ENCODE data around the gene MACO1.
A peak's percentile ranks its signal among the peaks of the same experiment; 100 is the strongest.
"Not testable (repeated sequence)": the region's sequence is repeated elsewhere in the genome, so short reads cannot be mapped to it uniquely, and the experiment has no call there.

Gene MACO1

GRCh38 chr1:25492323-25492722, 61.6 kb downstream of the MACO1 start:
- no peak for DNase-seq

DNA sequence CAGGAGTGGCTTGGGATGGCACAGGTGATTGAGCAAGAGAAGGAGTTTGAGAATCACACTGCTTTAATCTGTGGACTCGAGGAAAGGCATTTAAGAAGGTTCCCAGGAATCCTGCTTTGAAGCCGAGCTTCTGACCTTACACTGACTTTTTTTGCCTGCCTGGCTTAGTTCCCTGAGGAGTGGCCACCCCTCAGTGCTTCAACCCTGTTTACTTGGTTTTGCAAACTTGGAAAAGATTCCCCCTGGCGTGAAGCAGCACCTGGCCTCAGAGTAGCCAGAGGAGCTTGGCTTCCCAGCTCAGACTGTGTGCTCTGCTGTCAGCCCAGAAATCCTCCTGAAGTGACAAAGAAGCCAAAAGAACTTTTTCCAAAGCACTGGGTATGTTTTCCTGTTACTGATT, 64.3 kb downstream of the MACO1 start:
- DNase-seq, result no peak

GRCh38 chr1:25500694-25501093, 70.0 kb downstream of the MACO1 start:
- no peak for DNase-seq

DNA sequence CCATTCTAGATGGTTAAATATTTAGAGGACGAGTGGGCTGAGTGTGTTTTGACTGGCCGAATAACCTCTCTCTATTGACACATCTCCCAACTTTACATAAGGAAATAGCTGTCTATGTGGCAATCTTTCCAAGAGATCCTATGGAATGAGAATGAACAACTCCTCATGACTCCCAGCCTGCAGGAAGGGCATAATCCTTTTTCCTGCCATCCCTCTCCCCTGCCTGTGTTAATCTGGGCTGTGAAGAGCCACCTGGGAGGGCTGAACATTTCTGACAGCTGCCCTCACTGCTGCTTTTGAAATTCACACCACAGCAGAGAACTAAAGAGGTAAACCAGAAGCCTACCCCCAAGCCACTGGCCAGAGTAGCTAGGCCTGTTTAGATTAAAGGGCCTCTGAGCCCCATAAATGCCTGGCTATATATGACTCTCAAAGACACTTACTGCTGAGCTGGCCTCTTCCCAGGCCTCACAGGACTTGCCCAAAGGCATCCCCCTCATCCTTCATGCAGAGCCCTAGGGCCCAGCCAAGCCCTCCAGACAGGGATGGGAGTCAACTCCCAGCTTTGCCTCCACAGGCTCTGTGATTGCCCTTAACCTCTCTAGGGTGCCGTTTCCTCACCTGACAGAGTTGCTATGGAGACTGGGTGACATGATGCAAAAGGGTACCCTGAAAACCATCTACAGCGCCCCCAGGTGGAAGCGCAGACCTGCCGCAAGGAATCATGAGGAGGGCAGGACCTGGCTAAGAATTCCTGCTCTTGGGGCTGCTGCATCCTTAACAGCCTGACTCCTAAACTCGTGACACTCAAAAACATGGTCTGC, 70.8 kb downstream of the MACO1 start:
- DNase-seq, result no peak

DNA sequence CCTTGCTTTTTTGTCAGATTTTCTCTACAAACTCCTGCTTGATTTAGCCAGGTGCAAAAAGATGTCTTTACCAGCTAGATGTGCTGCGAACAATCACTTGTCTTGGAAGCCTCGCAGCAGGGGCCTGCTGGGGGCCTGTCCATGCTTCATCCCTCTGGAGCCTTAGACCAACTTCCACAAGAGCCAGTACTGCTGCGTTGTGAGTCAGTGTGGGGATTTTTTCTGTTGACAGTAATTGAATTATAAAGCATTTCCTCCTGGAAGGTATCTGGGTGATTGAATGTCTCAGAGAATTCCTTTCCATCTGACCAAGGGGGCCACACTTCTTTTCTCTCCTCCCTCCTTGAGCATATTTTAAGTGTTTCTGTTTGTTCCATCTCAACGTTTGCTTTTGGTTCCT, 72.3 kb downstream of the MACO1 start:
- DNase-seq, result no peak

DNA sequence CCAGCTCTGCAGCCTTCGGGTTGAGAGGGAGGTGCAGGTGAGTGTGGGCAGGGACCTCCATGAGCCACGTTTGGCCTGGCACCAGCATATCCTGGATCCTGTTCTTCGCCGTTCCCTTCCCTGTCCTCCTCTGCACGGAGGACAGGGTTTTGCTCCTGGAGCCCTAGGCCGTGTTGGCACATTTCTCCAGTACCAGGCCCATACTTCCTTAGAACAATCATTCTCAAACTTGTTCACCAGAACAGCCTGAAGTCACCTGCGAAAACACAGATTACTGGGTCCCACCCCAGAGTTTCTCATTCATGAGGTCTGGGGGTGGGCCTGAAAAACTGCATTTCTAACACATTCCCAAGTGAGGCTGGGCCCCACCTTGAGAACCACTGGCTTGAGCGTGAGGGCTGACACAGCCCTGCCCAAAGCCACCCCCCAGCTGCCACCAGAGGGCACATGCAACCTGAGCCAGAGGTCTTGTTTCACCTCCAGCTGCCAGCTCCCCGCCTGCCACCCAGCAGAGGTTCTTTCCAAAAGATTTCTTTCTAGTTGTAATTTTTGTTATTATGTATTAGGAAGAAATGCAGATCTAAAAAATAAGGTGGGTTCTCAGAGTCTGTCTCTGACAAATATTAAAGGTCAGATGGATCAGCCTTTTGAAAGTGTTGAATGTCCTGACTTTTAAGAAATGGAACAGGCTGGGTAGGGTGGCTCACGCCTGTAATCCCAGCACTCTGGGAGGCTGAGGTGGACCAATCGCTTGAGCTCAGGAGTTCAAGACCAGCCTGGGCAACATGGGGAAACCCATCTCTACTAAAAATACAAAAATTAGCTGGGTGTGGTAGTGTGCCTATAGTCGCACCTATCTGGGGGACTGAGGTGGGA, 73.1 kb downstream of the MACO1 start:
- DNase-seq, result peak; percentile 54

DNA sequence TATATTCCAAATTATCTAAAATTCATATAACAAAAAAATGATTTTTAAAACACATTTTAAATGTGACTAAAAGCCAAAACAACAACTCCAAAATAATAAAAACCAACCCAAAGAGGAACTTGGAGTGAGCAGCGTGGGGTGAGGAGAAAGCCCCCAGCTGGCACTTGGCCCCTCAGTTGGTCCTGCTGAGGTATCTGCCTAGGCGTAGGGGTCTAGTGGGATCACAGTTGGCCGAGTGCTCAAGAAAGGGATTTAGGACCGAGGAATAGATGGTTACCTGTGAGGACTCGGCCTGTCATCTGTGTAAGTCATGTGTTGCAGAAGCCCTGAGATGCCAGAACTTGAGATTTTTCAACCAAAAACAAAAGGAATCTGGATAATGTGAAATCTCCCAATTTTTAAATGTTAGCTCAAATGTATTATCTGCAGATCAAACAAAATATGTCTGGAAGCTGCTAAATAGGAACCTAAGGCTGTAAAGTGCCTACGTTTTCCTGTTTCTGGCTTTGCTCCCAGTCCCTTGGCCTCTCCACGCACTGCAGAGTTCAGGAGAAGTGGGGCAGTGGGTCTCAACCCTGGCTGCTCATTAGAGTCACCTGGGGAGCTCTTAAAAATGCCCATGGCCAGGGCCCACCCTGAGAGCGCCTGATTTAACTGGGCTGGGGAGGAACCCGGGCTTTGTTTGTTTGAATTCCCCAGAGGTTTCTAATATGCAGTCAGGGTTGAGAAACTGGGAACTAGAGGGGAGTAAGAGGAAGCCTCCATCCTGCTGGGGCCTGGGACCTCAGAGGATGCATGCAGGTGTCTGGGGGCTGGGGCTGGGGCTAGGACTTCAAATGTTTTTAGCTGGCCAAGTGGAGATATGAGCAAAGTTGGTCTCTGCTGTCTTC, 74.3 kb downstream of the MACO1 start:
- no peak for DNase-seq

DNA sequence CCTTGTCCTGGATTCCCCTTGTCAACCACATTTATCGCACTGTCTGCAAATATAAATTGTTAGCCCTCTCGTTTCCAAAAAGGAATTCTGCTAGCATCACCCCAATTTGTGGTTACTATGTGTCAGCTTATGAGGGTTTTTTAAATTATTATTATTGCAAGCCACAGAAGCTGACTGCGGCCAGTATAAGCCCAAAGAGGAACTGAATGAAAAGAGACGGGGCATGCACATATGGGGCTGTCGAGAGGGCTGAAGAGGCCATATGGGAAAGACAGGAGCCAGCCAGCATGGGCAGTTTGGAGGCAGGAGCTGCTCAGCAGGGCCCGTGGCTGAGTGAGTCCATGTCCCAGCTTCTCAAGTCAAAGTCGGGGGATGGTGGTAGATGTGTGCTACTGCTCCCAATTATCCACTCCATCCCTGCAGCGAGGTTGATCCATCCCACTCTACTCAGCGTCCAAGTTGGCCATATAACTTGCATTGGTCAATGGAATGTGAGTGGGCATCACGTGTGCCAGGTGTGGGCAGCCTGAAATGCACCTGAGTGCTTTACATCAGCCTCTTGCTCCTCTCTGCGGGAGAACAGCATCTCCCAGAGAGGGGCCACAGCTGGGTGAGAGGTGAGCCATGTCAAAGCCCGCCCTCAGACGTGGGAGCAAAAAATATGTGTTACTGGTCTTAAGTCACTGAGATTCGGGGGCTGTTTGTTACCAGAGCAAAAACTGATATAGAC, 75.1 kb downstream of the MACO1 start:
- DNase-seq, result no peak

GRCh38 chr1:25506566-25507463, 76.1 kb downstream of the MACO1 start:
- not testable (repeated sequence) for DNase-seq

GRCh38 chr1:25513666-25514065, 83.0 kb downstream of the MACO1 start:
- no peak for DNase-seq

DNA sequence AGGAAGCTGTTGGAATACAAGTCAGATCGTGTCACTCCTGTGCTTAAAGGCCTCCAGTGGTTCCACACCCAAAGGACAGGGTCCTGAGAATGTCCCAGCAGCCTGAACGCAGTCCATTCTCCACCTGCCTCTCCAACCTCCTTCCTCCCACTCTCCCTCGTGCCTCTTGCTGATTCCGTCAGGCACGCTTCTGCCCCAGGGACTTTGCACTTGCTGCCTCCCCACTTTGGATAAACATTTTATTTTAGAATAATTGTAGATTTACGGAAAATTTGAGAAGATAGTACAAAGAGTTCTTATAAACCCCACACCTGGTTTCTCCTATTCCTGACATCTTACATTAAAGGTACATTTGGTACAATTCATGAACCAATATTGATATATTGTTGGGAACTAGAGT, 84.3 kb downstream of the MACO1 start:
- DNase-seq, result no peak

DNA sequence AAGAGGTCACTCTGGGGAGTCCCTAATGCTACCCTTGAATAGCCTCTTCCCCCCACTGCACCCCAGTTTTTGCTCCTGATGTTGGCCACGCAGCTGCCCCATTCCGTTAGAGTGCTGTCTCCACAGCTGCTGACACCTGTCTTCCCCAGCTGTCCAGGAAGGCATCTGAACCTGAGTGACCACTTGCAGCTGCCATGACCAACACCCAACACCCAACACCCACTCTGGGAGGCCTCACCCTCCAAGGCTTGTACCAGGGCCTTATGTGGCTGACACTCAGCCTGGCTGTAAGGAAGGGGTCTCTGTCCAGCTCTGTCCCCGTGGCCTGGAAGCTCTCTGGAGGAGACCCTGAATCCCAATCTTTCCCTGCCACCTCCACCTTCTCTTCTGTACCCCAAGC, 86.0 kb downstream of the MACO1 start:
- no peak for DNase-seq

DNA sequence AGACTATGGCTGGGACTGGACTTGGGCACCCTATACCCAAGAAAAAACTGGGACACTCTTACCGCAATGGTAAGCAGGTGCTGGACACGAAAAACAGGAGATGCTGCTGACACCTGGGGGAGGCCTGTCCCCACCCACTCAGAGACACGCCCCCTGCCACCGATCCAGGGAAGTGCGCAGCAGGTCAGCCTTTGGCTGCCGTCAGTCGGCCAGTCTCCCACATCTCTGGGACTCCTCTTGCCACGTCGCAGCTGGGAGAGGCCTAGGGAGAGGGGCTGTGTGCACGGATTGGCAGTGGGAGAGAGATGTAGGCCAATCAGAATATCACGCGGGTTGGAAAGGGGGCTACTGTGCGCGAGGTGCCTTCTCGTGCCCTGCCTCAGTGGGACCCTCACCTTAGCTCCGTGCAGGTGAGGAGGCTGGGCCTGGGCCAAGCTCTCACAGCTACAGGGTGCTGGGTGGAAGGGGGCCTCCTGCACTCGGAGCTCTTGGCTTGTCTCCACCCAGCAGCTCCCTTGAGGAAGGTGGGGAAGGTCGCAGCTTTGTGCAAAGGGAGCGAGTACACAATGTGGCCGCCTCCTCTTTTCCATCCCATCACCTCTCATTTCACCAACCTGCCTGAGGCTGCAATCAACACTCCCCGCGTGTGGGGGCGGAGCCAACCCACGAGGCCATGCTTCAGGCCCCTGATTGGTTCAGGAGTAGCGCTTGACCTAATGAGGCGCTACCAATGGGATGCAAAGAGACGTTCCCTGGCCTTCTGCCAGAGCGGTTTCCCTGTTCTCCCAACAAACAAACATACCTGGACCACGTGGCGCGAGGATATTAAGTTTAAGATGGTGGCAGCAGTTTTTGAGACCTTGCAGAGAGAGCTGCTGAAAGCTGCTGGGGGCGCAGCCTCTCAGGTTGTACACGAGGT, 87.0 kb downstream of the MACO1 start:
- no peak for DNase-seq

GRCh38 chr1:25519624-25520023, 88.9 kb downstream of the MACO1 start:
- DNase-seq, result no peak

DNA sequence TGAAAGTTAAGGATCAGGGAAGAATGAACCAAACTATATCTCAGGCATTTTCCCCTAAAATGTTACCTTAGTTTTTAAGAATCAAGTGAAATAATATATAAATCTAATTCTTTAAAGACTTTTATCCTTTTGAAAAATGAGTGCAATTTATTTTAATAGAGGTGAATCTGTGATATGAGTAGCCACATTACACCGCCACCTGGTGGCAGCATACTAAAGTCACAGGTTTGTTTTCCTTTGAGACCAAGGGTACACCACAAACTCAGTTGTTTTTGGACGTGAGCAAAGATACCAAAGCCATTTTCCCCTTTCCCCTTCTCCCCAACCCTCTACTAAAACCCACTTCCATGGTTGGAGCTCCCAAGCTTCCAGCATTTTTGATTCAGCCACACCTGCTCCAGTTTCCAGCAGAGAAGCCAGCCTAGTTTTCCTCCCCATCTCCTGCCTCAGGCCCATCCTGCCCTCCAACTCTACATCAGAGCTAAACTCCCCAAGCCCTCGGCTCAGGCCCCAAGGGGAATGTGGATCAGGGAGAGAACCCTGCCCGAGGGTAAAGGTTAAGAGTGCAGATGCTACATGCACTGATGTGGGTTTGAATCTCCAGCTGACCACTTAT, 89.9 kb downstream of the MACO1 start:
- DNase-seq, result peak; percentile 78

- DNase-seq, result no peak
Observed at GRCh38 chr1:25522031-25522655, 91.4 kb downstream of the MACO1 start.

DNA sequence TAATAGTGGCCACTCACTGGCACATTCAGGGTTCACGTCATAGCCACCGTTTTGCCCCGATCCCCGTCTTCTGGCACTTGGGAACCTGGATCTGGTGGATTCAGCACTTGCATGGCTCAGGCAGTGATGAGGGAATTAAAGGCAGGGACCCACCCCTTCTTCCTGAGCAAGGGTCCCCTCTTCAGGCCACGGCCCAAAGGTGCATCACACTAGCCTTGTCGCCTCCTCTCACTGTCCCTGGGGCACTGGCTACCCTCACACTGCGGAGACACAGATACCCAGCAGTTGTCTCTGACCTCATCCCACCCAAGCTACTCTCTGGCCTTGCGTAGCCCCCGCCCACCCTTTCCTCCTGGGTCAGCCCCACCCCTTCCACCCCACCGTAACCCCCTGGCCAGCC, 92.8 kb downstream of the MACO1 start:
- peak; percentile 44 for DNase-seq

DNA sequence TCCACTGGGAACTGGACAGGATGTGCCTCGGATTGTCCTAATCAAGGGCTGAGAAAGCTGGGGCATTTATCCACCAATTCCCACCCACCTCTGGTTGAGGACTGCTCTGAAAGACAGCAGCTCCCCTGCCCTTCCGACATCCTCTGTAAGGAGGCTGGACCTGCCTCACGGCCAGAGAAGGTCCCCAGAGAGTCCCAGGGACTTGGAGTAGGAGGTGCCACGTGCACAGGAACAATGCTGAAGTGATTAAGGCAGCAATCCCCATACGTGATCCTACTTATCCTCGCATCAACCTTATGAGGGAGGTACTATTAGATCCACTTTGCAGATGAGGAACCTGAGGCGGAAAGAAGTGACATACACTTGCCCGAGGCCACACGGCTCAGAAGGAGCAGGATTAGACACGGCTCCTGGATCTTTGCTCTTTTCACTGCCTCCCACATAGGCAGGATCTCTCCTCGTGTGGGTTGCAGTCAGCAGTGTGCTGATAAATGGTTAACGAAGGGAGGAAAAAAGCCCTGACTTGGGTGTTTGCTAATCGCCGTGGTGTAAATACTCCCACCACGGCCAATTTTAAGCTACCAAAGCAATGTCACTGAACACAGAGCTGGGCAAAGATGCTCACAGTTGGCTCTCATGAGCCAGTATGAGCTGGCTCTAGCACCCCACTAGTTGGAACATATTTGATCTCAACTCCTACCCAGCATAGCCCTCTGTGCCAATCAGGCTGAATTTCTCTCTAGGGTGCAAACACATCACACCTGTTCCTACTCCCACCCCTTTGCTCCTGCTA, 94.1 kb downstream of the MACO1 start:
- no peak for DNase-seq

DNA sequence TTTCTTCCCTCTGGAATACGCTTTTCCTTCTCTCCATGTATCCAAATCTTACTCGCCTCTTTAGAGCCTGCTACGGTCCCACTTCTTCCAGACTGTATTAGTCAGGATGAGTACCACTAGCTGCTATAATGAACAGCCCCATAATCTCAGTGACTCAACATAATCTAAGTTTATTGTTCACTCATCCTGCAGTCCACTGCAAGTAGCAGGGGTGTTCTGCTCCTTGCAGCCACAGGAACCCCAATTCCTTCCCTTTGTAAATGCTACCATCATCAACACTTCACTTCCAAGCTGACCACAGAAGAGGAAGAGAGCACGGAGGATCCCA, 94.6 kb downstream of the MACO1 start:
- DNase-seq, result no peak

All from hematopoietic multipotent progenitor cell treated with erythropoietin and hydrocortisone succinate and interleukin-3 and kit ligand, for 8 days (in vitro differentiated cells).